Measurements from ENCODE around the gene CRTC2. TPM values are rescaled to one million over a fixed set of nuclear protein-coding genes. Genes with fewer than 3 reads are reported as not detected.

CRTC2 gene
- total RNA-seq, 1 donor from 2014 or later = 21.7 TPM

- TF ChIP-seq, protein P1, sequence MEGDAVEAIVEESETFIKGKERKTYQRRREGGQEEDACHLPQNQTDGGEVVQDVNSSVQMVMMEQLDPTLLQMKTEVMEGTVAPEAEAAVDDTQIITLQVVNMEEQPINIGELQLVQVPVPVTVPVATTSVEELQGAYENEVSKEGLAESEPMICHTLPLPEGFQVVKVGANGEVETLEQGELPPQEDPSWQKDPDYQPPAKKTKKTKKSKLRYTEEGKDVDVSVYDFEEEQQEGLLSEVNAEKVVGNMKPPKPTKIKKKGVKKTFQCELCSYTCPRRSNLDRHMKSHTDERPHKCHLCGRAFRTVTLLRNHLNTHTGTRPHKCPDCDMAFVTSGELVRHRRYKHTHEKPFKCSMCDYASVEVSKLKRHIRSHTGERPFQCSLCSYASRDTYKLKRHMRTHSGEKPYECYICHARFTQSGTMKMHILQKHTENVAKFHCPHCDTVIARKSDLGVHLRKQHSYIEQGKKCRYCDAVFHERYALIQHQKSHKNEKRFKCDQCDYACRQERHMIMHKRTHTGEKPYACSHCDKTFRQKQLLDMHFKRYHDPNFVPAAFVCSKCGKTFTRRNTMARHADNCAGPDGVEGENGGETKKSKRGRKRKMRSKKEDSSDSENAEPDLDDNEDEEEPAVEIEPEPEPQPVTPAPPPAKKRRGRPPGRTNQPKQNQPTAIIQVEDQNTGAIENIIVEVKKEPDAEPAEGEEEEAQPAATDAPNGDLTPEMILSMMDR (IDR thresholded peaks at IDR 0.05; ENCODE audit: insufficient read depth, low read length, poor library complexity, severe bottlenecking) = no peak
- no peak for DNase-seq (ENCODE audit: low read depth)
- H3K27me3 ChIP-seq (ENCODE audit: control insufficient read depth, insufficient read depth, low read length) = no peaks in the 10 kb centered on the region
- no peak overlapping the region for H3K4me3 ChIP-seq (ENCODE audit: low read depth, low read length)
- H3K36me3 ChIP-seq (ENCODE audit: control insufficient read depth, insufficient read depth, low read length) = no peaks in the 10 kb centered on the region
Measured at GRCh38 chr1:153903841-153904455, 54.5 kb downstream of the CRTC2 start.

DNA sequence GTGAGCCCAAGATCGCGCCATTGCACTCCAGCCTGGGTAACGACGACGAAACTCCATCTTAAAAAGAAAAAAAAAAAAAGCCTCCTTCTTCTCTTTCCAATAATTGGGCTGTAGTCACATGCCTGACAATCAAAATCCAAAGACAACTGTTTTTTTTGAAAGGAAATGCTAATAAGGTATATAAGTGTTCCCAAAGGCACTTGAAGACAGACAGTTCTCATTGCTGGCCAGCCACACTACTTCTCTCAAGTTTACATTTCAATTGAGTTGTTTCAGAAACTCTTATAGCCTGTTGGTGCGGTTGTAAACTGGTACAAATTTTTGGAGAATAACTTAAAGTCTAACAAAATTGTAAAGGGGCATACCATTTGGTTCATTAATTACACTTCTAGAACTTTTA lies 58.9 kb downstream of the CRTC2 start:
- Histone ChIP-seq H3K27me3 (ENCODE audit: control insufficient read depth, insufficient read depth, low read length) (no peaks in the 10 kb centered on the region), H3K36me3 (ENCODE audit: control insufficient read depth, insufficient read depth, low read length) (no peaks in the 10 kb centered on the region), H3K4me3 (ENCODE audit: low read depth, low read length) (no peak overlapping the region)
- TF ChIP-seq, protein P1 (IDR thresholded peaks at IDR 0.05; ENCODE audit: insufficient read depth, low read length, poor library complexity, severe bottlenecking) = no peak
- no peak for DNase-seq (ENCODE audit: low read depth)

Other genes starting within 250 kb of the CRTC2 start
- gene INTS3, start 230.6 kb downstream of the CRTC2 start, total RNA-seq = 33.8 and 36.4 TPM in 2 replicates
- gene SLC27A3, start 183.2 kb downstream of the CRTC2 start, total RNA-seq = 2.7 and 6.2 TPM in 2 replicates
- 12.2 and 12.7 TPM in 2 replicates for gene GATAD2B, start 35.6 kb downstream of the CRTC2 start, total RNA-seq
- 25.1 and 42.8 TPM in 2 replicates for gene DENND4B, start 11.9 kb downstream of the CRTC2 start, total RNA-seq
- gene SLC39A1, start 4.9 kb upstream of the CRTC2 start, total RNA-seq = 219 and 246 TPM in 2 replicates
- gene CREB3L4, start 9.3 kb upstream of the CRTC2 start, total RNA-seq = 11.8 and 14.5 TPM in 2 replicates
- 220 and 242 TPM in 2 replicates for gene JTB, start 19.1 kb upstream of the CRTC2 start, total RNA-seq
- gene RAB13, start 27.7 kb upstream of the CRTC2 start, total RNA-seq = 46.3 and 48.7 TPM in 2 replicates
- gene RPS27, start 32.1 kb upstream of the CRTC2 start, total RNA-seq = 2,282 and 2,407 TPM in 2 replicates
- not detected in 2 replicates for gene NUP210L, start 196.5 kb upstream of the CRTC2 start, total RNA-seq
- gene TPM3, start 233.5 kb upstream of the CRTC2 start, total RNA-seq = 434 and 529 TPM in 2 replicates
- gene CFAP141, start 247.7 kb upstream of the CRTC2 start, total RNA-seq = not detected in 2 replicates

All from kidney epithelial cell (primary cell).